WTC11 (cell line): ENCODE data around the gene RBPJ. TPM values are rescaled to one million over a fixed set of nuclear protein-coding genes. Genes with fewer than 3 reads are reported as not detected.

Source experiments
- ATAC-seq: fragments of 200-7000 bp; cut with Tn5 transposase; 2 replicates; pipeline ENCODE4 v1.10.0; 2021; ENCODE audit warnings: mild to moderate bottlenecking, moderate library complexity
- CTCF ChIA-PET: fragments of 300-600 bp; sonication (Branson Sonifier 250); formaldehyde crosslinking; loops from one replicate; lab custom pipeline; 2021; ENCODE audit warnings: antibody characterized with exemption; lab: Charles Lee
- POLR2A ChIA-PET: fragments of 350-600 bp; sonication (Branson Sonifier 250); formaldehyde crosslinking; loops from one replicate; lab custom pipeline; 2021; ENCODE audit warnings: antibody characterized with exemption; lab: Charles Lee
- DNase-seq: peaks from one replicate; pipeline ENCODE4 v3.0.0; 2021; ENCODE audit warnings: low spot score
- H3K27ac Mint-ChIP-seq: 2 replicates; pipeline ENCODE4 v1.8.0; 2021; ENCODE audit warnings: mixed read lengths
- H3K27me3 Mint-ChIP-seq: 2 replicates; pipeline ENCODE4 v1.8.0; 2021; ENCODE audit warnings: low read depth, mild to moderate bottlenecking, moderate library complexity, mixed read lengths
- H3K36me3 Mint-ChIP-seq: 2 replicates; pipeline ENCODE4 v1.8.0; 2021; ENCODE audit warnings: mixed read lengths
- H3K4me1 Mint-ChIP-seq: 2 replicates; pipeline ENCODE4 v1.8.0; 2022; ENCODE audit warnings: mixed read lengths
- H3K4me3 Mint-ChIP-seq: 2 replicates; pipeline ENCODE4 v1.8.0; 2021; ENCODE audit warnings: mild to moderate bottlenecking, moderate library complexity, mixed read lengths
- H3K9me3 Mint-ChIP-seq: 2 replicates; pipeline ENCODE4 v1.8.0; 2021; ENCODE audit warnings: mixed read lengths
- ATF2 ChIP-seq: sonication (generic); formaldehyde crosslinking; IDR thresholded peaks from 2 replicates; pipeline ENCODE4 v1.8.1; 2022; ENCODE audit warnings: low read depth, missing genetic modification reagents, borderline replicate concordance
- CBFB ChIP-seq: sonication (generic); formaldehyde crosslinking; IDR thresholded peaks from 2 replicates; pipeline ENCODE4 v1.8.1; 2022; ENCODE audit warnings: mild to moderate bottlenecking, low read depth, missing genetic modification reagents
- CDX4 ChIP-seq: fragments of 250-450 bp; sonication (Bioruptor Pico); IDR thresholded peaks from 2 replicates; pipeline ENCODE4 v1.9.0; 2021; ENCODE audit warnings: moderate library complexity, mild to moderate bottlenecking, inconsistent platforms, borderline replicate concordance
- GABPB1 ChIP-seq: sonication (generic); formaldehyde crosslinking; IDR thresholded peaks from 2 replicates; pipeline ENCODE4 v1.8.1; 2023; ENCODE audit warnings: mild to moderate bottlenecking, missing genetic modification reagents
- IRF2 ChIP-seq: sonication (generic); formaldehyde crosslinking; IDR thresholded peaks from 2 replicates; pipeline ENCODE4 v1.8.0; 2022; ENCODE audit warnings: low read depth, missing genetic modification reagents, borderline replicate concordance
- KAT7 ChIP-seq: sonication (generic); formaldehyde crosslinking; IDR thresholded peaks from 2 replicates; pipeline ENCODE4 v1.8.1; 2023; ENCODE audit warnings: missing genetic modification reagents, mild to moderate bottlenecking, borderline replicate concordance
- MLX ChIP-seq: sonication (generic); formaldehyde crosslinking; IDR thresholded peaks from 2 replicates; pipeline ENCODE4 v1.8.1; 2023; ENCODE audit warnings: mild to moderate bottlenecking, missing genetic modification reagents, moderate library complexity
- NFYB ChIP-seq: sonication (generic); formaldehyde crosslinking; conservative IDR thresholded peaks from 2 replicates; pipeline ENCODE4 v1.8.0; 2022; ENCODE audit warnings: low read depth, missing genetic modification reagents
- PRDM15 ChIP-seq: sonication (generic); formaldehyde crosslinking; IDR thresholded peaks from 2 replicates; pipeline ENCODE4 v1.8.0; 2022; ENCODE audit warnings: missing genetic modification reagents
- RORB ChIP-seq: fragments of 250-450 bp; sonication (Bioruptor Pico); IDR thresholded peaks from 2 replicates; pipeline ENCODE4 v1.9.0; 2021; ENCODE audit warnings: mild to moderate bottlenecking
- SP1 ChIP-seq: sonication (generic); formaldehyde crosslinking; conservative IDR thresholded peaks from 2 replicates; pipeline ENCODE4 v1.8.1; 2022; ENCODE audit warnings: missing genetic modification reagents
- USF1 ChIP-seq: sonication (generic); formaldehyde crosslinking; IDR thresholded peaks from 2 replicates; pipeline ENCODE4 v1.8.0; 2022; ENCODE audit warnings: mild to moderate bottlenecking, missing genetic modification reagents
- USF2 ChIP-seq: sonication (generic); formaldehyde crosslinking; IDR thresholded peaks from 2 replicates; pipeline ENCODE4 v1.8.1; 2023; ENCODE audit warnings: mild to moderate bottlenecking, missing genetic modification reagents, moderate library complexity
- ZBTB21 ChIP-seq: sonication (generic); formaldehyde crosslinking; IDR thresholded peaks from 2 replicates; pipeline ENCODE4 v1.8.1; 2023; ENCODE audit warnings: mild to moderate bottlenecking, missing genetic modification reagents, borderline replicate concordance
- ZBTB43 ChIP-seq: sonication (generic); formaldehyde crosslinking; IDR thresholded peaks from 2 replicates; pipeline ENCODE4 v1.8.1; 2023; ENCODE audit warnings: mild to moderate bottlenecking, missing genetic modification reagents
- ZNF317 ChIP-seq: sonication (generic); formaldehyde crosslinking; IDR thresholded peaks from 2 replicates; pipeline ENCODE4 v1.8.1; 2023; ENCODE audit warnings: low read depth, mild to moderate bottlenecking, moderate library complexity, missing genetic modification reagents, borderline replicate concordance
- total RNA-seq: library from RNA; stranded (reverse); gene quantifications from 3 replicates; pipeline ENCODE4 v1.2.3, GENCODE V29; 2021

RBPJ gene
- total RNA-seq, 1 experiment from 2014 or later, result 163 TPM

- H3K27me3 Mint-ChIP-seq, result no peaks in the 10 kb centered on the region
- CTCF ChIA-PET, result interaction anchor here (0.6 to 3.2 kb wide), 38 partner anchors 9 to 476 kb away, joined by 3 to 37 read pairs (median 6); partner anchors contain the start of gene RBPJ
- H3K36me3 Mint-ChIP-seq, result no peaks in the 10 kb centered on the region
- no peaks in the 10 kb centered on the region for H3K9me3 Mint-ChIP-seq
- H3K27ac Mint-ChIP-seq, result peak overlapping the region; percentile 72
- ATAC-seq, result peak; percentile 63
- H3K4me3 Mint-ChIP-seq, result peak overlapping the region; percentile 59
- no peak for DNase-seq
- POLR2A ChIA-PET, result interaction anchor here (0.5 to 1.8 kb wide), 2 partner anchors 12 to 257 kb away, joined by 3 to 8 read pairs; partner anchors contain the start of gene RBPJ
- peaks cover 63% of the 10 kb centered on the region for H3K4me1 Mint-ChIP-seq
- no peak for TF ChIP-seq ZNF317
- no peak for TF ChIP-seq ZBTB21 (CRISPR knock-in tag)
- no peak for TF ChIP-seq MLX (CRISPR knock-in tag)
- no peak for TF ChIP-seq ATF2 (CRISPR knock-in tag)
- no peak for TF ChIP-seq RORB (CRISPR knock-in tag)
- TF ChIP-seq GABPB1 (CRISPR knock-in tag), result no peak
- no peak for TF ChIP-seq USF1 (CRISPR knock-in tag)
- TF ChIP-seq ZBTB43 (CRISPR knock-in tag), result no peak
- no peak for TF ChIP-seq CBFB (CRISPR knock-in tag)
- no peak for TF ChIP-seq KAT7
- no peak for TF ChIP-seq USF2 (CRISPR knock-in tag)
- TF ChIP-seq IRF2 (CRISPR knock-in tag), result no peak
- no peak for TF ChIP-seq CDX4
- TF ChIP-seq NFYB (CRISPR knock-in tag), result no peak
- TF ChIP-seq SP1 (CRISPR knock-in tag), result no peak
- TF ChIP-seq PRDM15, result no peak
Observed at GRCh38 chr4:26330946-26331345, 10.1 kb downstream of the RBPJ start.
